ENCODE measurements around the gene UBE2D1.

Gene UBE2D1

GRCh38 chr10:58334817-58335305 lies at the start of gene UBE2D1:
TSS of gene UBE2D1 (plus strand) at chr10:58335006. CDS start at chr10:58335202, 196 bp downstream.
- peak; percentile 83 to 86 for DNase-seq

GRCh38 chr10:58291538-58292174 lies 43.1 kb upstream of the UBE2D1 start:
- DNase-seq, result peak in 1 of 2 experiments; percentile 7

- no peak for DNase-seq
Measured at GRCh38 chr10:58293989-58294388, 40.8 kb upstream of the UBE2D1 start.

GRCh38 chr10:58299580-58299979 lies 35.2 kb upstream of the UBE2D1 start:
- DNase-seq, result peak; percentile 34 to 35

- DNase-seq, result no peak
Measured at GRCh38 chr10:58300676-58301075, 34.1 kb upstream of the UBE2D1 start.

GRCh38 chr10:58302254-58302653 lies 32.6 kb upstream of the UBE2D1 start:
- DNase-seq, result no peak

- no peak for DNase-seq
Measured at GRCh38 chr10:58304099-58304633, 30.6 kb upstream of the UBE2D1 start.

- DNase-seq, result no peak
Measured at GRCh38 chr10:58305821-58306220, 29.0 kb upstream of the UBE2D1 start.

- DNase-seq, result no peak
Measured at GRCh38 chr10:58307676-58308075, 27.1 kb upstream of the UBE2D1 start.

GRCh38 chr10:58311026-58311425 lies 23.8 kb upstream of the UBE2D1 start:
- DNase-seq, result no peak

GRCh38 chr10:58316874-58317273 lies 17.9 kb upstream of the UBE2D1 start:
- no peak for DNase-seq

GRCh38 chr10:58318346-58318745 lies 16.5 kb upstream of the UBE2D1 start:
- no peak for DNase-seq

GRCh38 chr10:58319599-58319998 lies 15.2 kb upstream of the UBE2D1 start:
- no peak for DNase-seq

GRCh38 chr10:58320351-58321049 lies 14.3 kb upstream of the UBE2D1 start:
- no peak for DNase-seq

- DNase-seq, result no peak
Measured at GRCh38 chr10:58322072-58322834, 12.6 kb upstream of the UBE2D1 start.

- no peak for DNase-seq
Measured at GRCh38 chr10:58322835-58323209, 12.0 kb upstream of the UBE2D1 start.

- no peak for DNase-seq
Measured at GRCh38 chr10:58326967-58327381, 7.8 kb upstream of the UBE2D1 start.

GRCh38 chr10:58328233-58328632 lies 6.6 kb upstream of the UBE2D1 start:
- no peak for DNase-seq

- DNase-seq, result no peak
Measured at GRCh38 chr10:58330431-58330830, 4.4 kb upstream of the UBE2D1 start.

GRCh38 chr10:58331646-58332045 lies 3.2 kb upstream of the UBE2D1 start:
- DNase-seq, result no peak

GRCh38 chr10:58335306-58336005 lies 650 bp downstream of the UBE2D1 start:
- no peak for DNase-seq

GRCh38 chr10:58336242-58336641 lies 1.4 kb downstream of the UBE2D1 start:
- no peak for DNase-seq

GRCh38 chr10:58341422-58341821 lies 6.6 kb downstream of the UBE2D1 start:
- no peak for DNase-seq
